GM10248 (cell line): ENCODE measurements around the gene LAP3.

ENCODE experiments used
- CTCF ChIA-PET: fragments of 300-600 bp; sonication (Branson Sonifier 250); formaldehyde crosslinking; extraction: SDS; loops from one replicate; lab custom pipeline; 2021; ENCODE audit warnings: antibody characterized with exemption; lab: Yijun Ruan, JAX
- POLR2A ChIA-PET: fragments of 350-650 bp; sonication (Branson Sonifier 250); formaldehyde crosslinking; extraction: SDS; loops from one replicate; lab custom pipeline; 2020; ENCODE audit warnings: antibody characterized with exemption; lab: Yijun Ruan, JAX
- DNase-seq: peaks from one replicate; pipeline ENCODE4 v3.0.0; 2012; ENCODE audit errors: extremely low spot score
- TF ChIP-seq, protein P1 (sequence below): IDR thresholded peaks from 2 replicates; pipeline ENCODE4 v1.5.1; 2012; ENCODE audit warnings: mild to moderate bottlenecking, low read depth; ENCODE audit errors: extremely low read depth, missing control alignments, control extremely low read depth

LAP3 gene

DNA sequence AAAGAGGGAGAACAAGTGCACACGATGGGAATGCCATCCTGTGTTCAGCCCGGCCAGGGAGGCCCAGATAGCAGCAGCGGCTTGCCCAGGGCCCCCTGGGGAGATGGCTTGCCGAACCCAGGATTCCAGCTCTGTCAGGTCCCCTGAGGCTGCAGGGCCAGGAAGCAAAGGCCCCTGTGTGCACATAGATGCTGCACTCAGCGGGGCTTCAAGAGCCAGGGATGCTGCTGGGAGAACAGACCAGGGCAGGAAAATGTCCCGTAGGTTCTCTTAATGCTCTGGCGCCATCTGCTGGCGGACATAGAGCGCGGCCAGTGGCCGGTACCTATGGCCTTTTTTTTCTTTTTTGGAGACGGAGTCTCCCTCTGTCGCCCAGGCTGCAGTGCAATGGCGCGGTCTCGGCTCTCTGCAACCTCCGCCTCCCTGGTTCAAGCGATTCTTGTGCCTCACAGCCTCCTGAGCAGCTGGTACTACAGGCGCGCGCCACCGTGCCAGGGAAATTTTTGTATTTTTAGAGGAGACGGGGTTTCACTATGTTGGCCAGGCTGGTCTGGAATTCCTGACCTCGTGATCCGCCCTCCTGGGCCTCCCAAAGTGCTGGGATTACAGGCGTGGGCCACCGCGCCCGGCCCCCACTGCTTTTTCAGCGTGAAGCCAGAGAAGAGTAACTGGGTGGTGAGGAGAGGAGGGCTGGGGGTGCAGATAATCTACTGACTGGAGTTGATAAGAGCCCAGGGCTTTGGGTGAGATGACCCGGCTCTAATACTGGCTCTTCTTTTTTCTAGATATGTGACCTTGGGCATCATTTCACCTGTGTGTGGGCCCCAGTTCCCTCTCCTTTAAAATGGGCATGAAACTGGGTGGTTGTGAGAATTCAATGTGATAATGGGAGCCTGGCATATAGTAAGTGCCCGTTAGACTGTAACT lies 60.0 kb downstream of the LAP3 start:
- TF ChIP-seq, protein P1, sequence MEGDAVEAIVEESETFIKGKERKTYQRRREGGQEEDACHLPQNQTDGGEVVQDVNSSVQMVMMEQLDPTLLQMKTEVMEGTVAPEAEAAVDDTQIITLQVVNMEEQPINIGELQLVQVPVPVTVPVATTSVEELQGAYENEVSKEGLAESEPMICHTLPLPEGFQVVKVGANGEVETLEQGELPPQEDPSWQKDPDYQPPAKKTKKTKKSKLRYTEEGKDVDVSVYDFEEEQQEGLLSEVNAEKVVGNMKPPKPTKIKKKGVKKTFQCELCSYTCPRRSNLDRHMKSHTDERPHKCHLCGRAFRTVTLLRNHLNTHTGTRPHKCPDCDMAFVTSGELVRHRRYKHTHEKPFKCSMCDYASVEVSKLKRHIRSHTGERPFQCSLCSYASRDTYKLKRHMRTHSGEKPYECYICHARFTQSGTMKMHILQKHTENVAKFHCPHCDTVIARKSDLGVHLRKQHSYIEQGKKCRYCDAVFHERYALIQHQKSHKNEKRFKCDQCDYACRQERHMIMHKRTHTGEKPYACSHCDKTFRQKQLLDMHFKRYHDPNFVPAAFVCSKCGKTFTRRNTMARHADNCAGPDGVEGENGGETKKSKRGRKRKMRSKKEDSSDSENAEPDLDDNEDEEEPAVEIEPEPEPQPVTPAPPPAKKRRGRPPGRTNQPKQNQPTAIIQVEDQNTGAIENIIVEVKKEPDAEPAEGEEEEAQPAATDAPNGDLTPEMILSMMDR = peak; percentile 90
- DNase-seq = peak; percentile 85
- CTCF ChIA-PET = interaction anchor here (0.8 to 4.0 kb wide), 20 partner anchors 9 to 956 kb away, joined by 3 to 40 read pairs (median 4); partner anchors contain the start of gene MED28
- POLR2A ChIA-PET = no interaction called here

DNA sequence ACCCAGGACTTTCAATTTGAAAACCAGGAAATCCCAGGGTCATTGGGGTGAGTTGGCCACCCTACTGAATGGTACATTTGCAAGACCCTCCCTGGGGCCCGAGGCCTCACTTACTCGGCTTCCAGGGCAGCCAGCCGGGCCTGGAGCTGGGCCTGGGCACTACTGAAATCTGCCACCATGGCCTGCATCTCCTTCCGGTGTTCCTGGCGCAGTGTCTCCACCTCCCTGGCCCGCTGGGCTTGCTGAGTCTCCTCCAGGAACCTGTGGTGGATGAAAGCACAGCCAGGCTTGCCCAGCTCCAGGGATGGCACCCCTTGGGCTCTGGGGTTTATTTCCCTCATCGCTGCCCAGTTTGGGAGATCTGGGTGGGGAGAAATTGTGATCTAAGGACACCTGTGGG lies 62.1 kb downstream of the LAP3 start:
- CTCF ChIA-PET = interaction anchor here (3.1 kb wide), 1 partner anchor 90 kb away, joined by 17 read pairs; no protein-coding TSS in a partner anchor
- POLR2A ChIA-PET = interaction anchor here (0.9 kb wide), 1 partner anchor 24 kb away, joined by 3 read pairs; no protein-coding TSS in a partner anchor
- TF ChIP-seq, protein P1 = no peak
- no peak for DNase-seq

DNA sequence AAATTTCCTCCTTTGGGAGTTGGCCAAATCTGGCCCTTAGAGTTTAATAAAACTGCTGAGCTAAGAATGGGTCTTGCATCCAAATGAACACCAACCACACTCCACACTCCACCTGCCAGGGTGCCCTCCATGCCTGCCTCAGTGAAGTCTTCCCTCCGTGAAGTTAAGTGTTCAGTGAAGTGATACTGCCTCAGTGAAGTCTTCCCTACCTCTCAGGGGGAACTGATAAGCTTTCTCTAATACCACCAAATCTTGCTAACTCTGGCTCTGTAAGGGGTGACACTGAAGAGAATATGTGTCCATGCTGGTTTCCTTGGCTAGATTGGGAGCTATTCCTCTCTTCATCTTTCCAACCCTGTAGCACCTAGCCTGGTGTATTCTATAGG lies 65.4 kb downstream of the LAP3 start:
- DNase-seq = no peak
- TF ChIP-seq, protein P1 = no peak
- CTCF ChIA-PET = interaction anchor here (1.1 to 1.9 kb wide), 2 partner anchors 64 to 93 kb away, joined by 3 to 8 read pairs; no protein-coding TSS in a partner anchor
- POLR2A ChIA-PET = no interaction called here

DNA sequence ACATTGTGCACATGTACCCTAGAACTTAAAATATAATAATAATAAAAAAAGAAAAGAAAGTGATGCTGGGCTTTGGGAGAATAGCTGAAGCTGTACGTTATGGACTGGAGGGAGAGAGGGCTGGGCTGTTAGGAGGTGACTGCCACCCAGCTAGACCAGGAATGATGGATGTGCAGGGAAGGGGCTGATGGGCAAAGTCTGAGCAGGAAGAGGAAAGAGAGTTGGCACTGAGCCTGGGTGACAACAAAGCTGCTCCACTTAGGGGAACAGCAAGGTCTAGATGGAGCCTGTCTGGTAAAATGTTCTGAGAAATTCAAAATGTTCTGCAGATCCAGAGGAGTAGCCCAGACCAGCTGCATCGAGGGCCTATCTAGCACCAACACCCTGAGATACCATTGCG lies 69.7 kb downstream of the LAP3 start:
- ChIA-PET POLR2A (no interaction called here), CTCF (no interaction called here)
- TF ChIP-seq, protein P1 = no peak
- no peak for DNase-seq

DNA sequence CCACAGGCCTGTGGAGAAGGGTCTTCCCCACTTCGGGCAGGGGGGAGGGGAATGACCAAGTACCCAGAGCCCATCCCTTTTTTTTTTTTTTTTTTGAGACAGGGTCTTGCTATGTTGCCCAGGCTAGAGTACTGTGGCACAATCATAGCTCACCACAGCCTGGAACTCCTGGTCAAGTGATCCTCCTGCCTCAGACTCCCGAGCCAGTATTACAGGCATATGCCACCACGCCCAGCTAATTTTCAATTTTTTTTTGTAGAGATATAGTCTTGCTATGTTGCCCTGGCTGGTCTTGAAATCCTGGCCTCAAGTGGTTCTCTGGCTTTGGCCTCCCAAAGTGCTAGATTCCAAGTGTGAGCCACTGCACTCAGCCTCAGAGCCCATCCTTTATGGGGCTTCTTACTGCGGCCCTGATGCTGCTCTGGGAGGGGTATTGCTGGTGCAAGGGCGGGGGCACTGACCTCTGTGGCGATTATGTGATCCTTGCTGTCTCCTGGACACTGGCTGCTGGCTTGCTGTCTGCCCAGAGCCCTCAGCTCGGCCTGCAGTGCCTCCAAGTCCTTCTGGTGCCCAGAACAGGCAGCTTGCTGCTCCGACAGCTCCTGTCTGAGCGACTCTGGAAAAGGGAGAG lies 70.3 kb downstream of the LAP3 start:
- DNase-seq = no peak
- TF ChIP-seq, protein P1 = no peak
- POLR2A ChIA-PET = no interaction called here
- CTCF ChIA-PET = interaction anchor here (0.9 kb wide), 1 partner anchor 16 kb away, joined by 3 read pairs; no protein-coding TSS in a partner anchor

DNA sequence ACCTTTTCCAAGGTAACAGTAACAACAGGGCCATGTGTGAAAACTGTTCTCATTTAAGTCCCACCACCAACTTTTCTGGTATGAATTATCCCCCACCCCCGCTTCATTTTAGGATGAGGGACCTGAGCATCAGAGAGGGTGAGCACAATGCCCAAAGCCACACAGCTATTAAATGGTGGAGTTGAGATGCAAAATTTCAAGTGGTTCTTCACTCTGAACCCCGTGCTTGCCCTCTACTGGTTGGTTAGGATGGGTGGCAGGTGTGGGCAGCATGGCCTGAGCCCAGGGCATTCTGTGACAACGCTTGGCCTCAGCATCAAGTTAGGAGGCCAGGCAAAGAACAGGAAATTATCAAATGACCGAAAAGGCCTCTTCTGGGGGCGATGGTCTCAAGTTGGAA lies 70.9 kb downstream of the LAP3 start:
- TF ChIP-seq, protein P1 = no peak
- ChIA-PET CTCF (interaction anchor here (0.9 to 1.6 kb wide), 2 partner anchors 16 to 135 kb away, joined by 3 read pairs; no protein-coding TSS in a partner anchor), POLR2A (no interaction called here)
- no peak for DNase-seq
